PC-9 (cell line): Measurements from ENCODE around the gene RASL12. TPM values are rescaled to one million over a fixed set of nuclear protein-coding genes. Genes with fewer than 3 reads are reported as not detected.

Experiments used
- BruUV-seq: library from RNA; stranded (reverse); fragments of 400-500 nt; replicated peaks from 2 replicates; lab custom pipeline; 2021; lab: Mats Ljungman, UMichigan
- CTCF ChIA-PET: fragments of 300-600 bp; sonication (Branson Sonifier 250); formaldehyde crosslinking; loops from one replicate; lab custom pipeline; 2022; ENCODE audit warnings: antibody characterized with exemption; lab: Charles Lee
- POLR2A ChIA-PET: fragments of 300-600 bp; sonication (Branson Sonifier 250); formaldehyde crosslinking; loops from one replicate; lab custom pipeline; 2022; ENCODE audit warnings: antibody characterized with exemption; ENCODE audit not compliant: unreplicated experiment; lab: Charles Lee
- DNase-seq, 2 experiments: peaks; one replicate each; pipeline versions ENCODE4 v3.0.0 to v3.0.0-alpha.2; 2015 to 2022; ENCODE audit warnings: mixed read lengths in 1 of 2
- H2AFZ ChIP-seq: fragments of 200-600 bp; sonication (generic); 2 replicates; pipeline ENCODE4 v1.8.1; 2017; ENCODE audit warnings: antibody characterized with exemption
- H3F3A ChIP-seq: fragments of 200-600 bp; sonication (generic); 2 replicates; pipeline ENCODE4 v1.8.1; 2017; ENCODE audit warnings: antibody characterized with exemption, mild to moderate bottlenecking, low read depth; ENCODE audit not compliant: insufficient read depth
- H3K27ac ChIP-seq: fragments of 200-600 bp; sonication (generic); 2 replicates; pipeline ENCODE4 v1.6.1; 2016; ENCODE audit warnings: mixed run types
- H3K27me3 ChIP-seq: fragments of 200-600 bp; sonication (generic); 2 replicates; pipeline ENCODE4 v1.6.1; 2016; ENCODE audit warnings: low read depth, mixed run types; ENCODE audit not compliant: insufficient read depth
- H3K36me3 ChIP-seq: fragments of 200-600 bp; sonication (generic); 2 replicates; pipeline ENCODE4 v1.6.1; 2016; ENCODE audit warnings: low read depth, mixed run types
- H3K4me1 ChIP-seq: fragments of 200-600 bp; sonication (generic); replicated peaks from 2 replicates; pipeline ENCODE4 v1.6.1; 2016; ENCODE audit warnings: mixed run types; ENCODE audit not compliant: insufficient read depth
- H3K4me2 ChIP-seq: fragments of 200-600 bp; sonication (generic); 2 replicates; pipeline ENCODE4 v1.6.1; 2017; ENCODE audit warnings: mixed run types
- H3K4me3 ChIP-seq: fragments of 200-600 bp; sonication (generic); 2 replicates; pipeline ENCODE4 v1.6.1; 2016; ENCODE audit warnings: mixed run types
- H3K79me2 ChIP-seq: fragments of 200-600 bp; sonication (generic); 2 replicates; pipeline ENCODE4 v1.6.1; 2017; ENCODE audit warnings: low read depth, mixed run types
- H3K9me2 ChIP-seq: fragments of 200-600 bp; sonication (generic); 2 replicates; pipeline ENCODE4 v1.8.1; 2017; ENCODE audit warnings: mild to moderate bottlenecking; ENCODE audit not compliant: insufficient read depth
- H3K9me3 ChIP-seq: fragments of 200-600 bp; sonication (generic); 2 replicates; pipeline ENCODE4 v1.8.1; 2016; ENCODE audit warnings: low read depth; ENCODE audit not compliant: insufficient read depth
- H4K20me1 ChIP-seq: fragments of 200-600 bp; sonication (generic); 2 replicates; pipeline ENCODE4 v1.8.1; 2017; ENCODE audit not compliant: insufficient read depth
- CTCF ChIP-seq: fragments of 200-600 bp; sonication (generic); conservative IDR thresholded peaks from 2 replicates; pipeline ENCODE4 v1.6.1; 2017; ENCODE audit warnings: mixed run types, antibody characterized with exemption, mild to moderate bottlenecking, moderate library complexity
- EZH2 ChIP-seq: fragments of 200-600 bp; sonication (generic); IDR thresholded peaks from 2 replicates; pipeline ENCODE4 v1.8.0; 2017; ENCODE audit warnings: antibody characterized with exemption, low read depth
- intact Hi-C: fragments of 100-400 bp; cut with micrococcal nuclease; formaldehyde crosslinking; loops from one replicate; pipeline ENCODE4 v1.10.0; 2022; ENCODE audit not compliant: unreplicated experiment
- total RNA-seq: library from RNA; stranded (reverse); gene quantifications from 2 replicates; pipeline ENCODE4 v1.2.3, GENCODE V29; 2021

Gene RASL12
- total RNA-seq, 1 experiment from 2014 or later, result not detected

GRCh38 chr15:65110676-65111292, 43.0 kb upstream of the RASL12 start:
- ChIA-PET POLR2A (no interaction called here), CTCF (interaction anchor here (0.6 kb wide), 1 partner anchor 58 kb away, joined by 7 read pairs; no protein-coding TSS in a partner anchor)
- Histone ChIP-seq H3K27ac (no peak overlapping the region), H3K4me1 (no peaks in the 10 kb centered on the region), H3K9me3 (no peaks in the 10 kb centered on the region), H3F3A (no peaks in the 10 kb centered on the region), H3K4me3 (no peak overlapping the region), H3K27me3 (no peaks in the 10 kb centered on the region), H3K4me2 (no peak overlapping the region), H3K79me2 (no peaks in the 10 kb centered on the region), H3K9me2 (no peaks in the 10 kb centered on the region), H2AFZ (no peak overlapping the region), H4K20me1 (no peaks in the 10 kb centered on the region), H3K36me3 (no peaks in the 10 kb centered on the region; the same call in 1 of the 2 replicates)
- no TSS peak for BruUV-seq
- no peak for DNase-seq
- TF ChIP-seq CTCF (no peak), EZH2 (no peak)
- intact Hi-C loops, result no loop called here

DNA sequence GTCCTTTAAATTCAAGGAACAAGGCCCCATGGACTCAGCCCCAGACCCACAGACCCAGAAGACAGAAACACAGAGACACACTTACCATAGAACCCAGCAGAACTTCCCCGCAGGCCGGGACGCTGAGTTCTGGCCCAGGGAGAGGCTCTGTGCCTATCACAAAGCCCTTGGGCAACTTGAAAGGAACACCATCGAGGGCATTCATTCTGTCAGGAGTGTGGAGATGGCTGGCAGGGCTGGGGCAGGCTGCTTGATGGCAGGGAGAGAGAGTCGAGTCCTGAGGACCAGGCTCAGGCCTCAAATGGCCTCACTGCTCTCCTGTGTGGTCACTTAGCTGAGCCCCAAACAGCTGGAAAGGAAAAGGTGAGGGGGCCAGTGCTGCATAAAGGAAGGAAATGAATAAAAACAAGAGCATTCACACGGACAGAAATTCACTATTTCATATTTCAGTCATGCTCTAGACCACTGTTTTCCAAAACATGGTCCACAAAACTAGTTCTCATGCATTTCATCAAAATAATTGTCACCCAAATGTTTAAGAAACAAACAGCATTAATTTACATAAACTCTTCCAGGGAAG, 38.3 kb upstream of the RASL12 start:
- no peaks in the 10 kb centered on the region for H3K4me1 ChIP-seq
- BruUV-seq, result no TSS peak
- no peak overlapping the region for H3K4me2 ChIP-seq
- no peaks in the 10 kb centered on the region for H3K9me2 ChIP-seq
- no peak for TF ChIP-seq EZH2
- no peak overlapping the region for H2AFZ ChIP-seq
- H3K36me3 ChIP-seq, result no peaks in the 10 kb centered on the region
- no peak overlapping the region for H3K27ac ChIP-seq
- H3F3A ChIP-seq, result no peaks in the 10 kb centered on the region
- CTCF ChIA-PET, result no interaction called here
- no peaks in the 10 kb centered on the region for H3K27me3 ChIP-seq
- H4K20me1 ChIP-seq, result no peaks in the 10 kb centered on the region
- no peaks in the 10 kb centered on the region for H3K79me2 ChIP-seq
- intact Hi-C loops, result no loop called here
- H3K9me3 ChIP-seq, result no peaks in the 10 kb centered on the region
- H3K4me3 ChIP-seq, result no peak overlapping the region
- no peak for DNase-seq
- POLR2A ChIA-PET, result no interaction called here

- H3K79me2 ChIP-seq, result no peaks in the 10 kb centered on the region
- no peak for DNase-seq
- H3K27me3 ChIP-seq, result no peaks in the 10 kb centered on the region
- H3K4me1 ChIP-seq, result no peaks in the 10 kb centered on the region
- intact Hi-C loops, result no loop called here
- H3K27ac ChIP-seq, result no peak overlapping the region
- no peak overlapping the region for H2AFZ ChIP-seq
- no peaks in the 10 kb centered on the region for H4K20me1 ChIP-seq
- no peaks in the 10 kb centered on the region for H3K9me2 ChIP-seq
- H3K9me3 ChIP-seq, result no peaks in the 10 kb centered on the region
- H3K4me2 ChIP-seq, result no peak overlapping the region
- H3K4me3 ChIP-seq, result no peak overlapping the region
- H3K36me3 ChIP-seq, result no peaks in the 10 kb centered on the region
- ChIA-PET CTCF (no interaction called here), POLR2A (no interaction called here)
- TF ChIP-seq EZH2 (no peak), CTCF (no peak)
- no TSS peak for BruUV-seq
- no peaks in the 10 kb centered on the region for H3F3A ChIP-seq
These were observed 37.2 kb upstream of the RASL12 start for GRCh38 chr15:65105038-65105437.
